ENCODE results near the gene LMBRD1. TPM values are rescaled to one million over a fixed set of nuclear protein-coding genes. Genes with fewer than 3 reads are reported as not detected.
A peak's percentile ranks its signal among the peaks of the same experiment; 100 is the strongest.
"Not testable (repeated sequence)": the region's sequence is repeated elsewhere in the genome, so short reads cannot be mapped to it uniquely, and the experiment has no call there.

LMBRD1 gene
- total RNA-seq, 2 experiments from 2014 or later, result 15.2 TPM

GRCh38 chr6:69816026-69816425, 19.2 kb upstream of the LMBRD1 start:
- Mint-ChIP-seq H3K36me3 (peaks cover 2% of the 10 kb centered on the region), H3K27me3 (no peaks in the 10 kb centered on the region), H3K4me3 (peak overlapping the region; percentile 68), H3K9me3 (no peaks in the 10 kb centered on the region), H3K4me1 (peaks cover 52% of the 10 kb centered on the region), H3K27ac (peak overlapping the region; percentile 88)
- DNase-seq, result no peak

GRCh38 chr6:69813508-69813907, 16.7 kb upstream of the LMBRD1 start:
- Mint-ChIP-seq H3K4me1 (peaks cover 46% of the 10 kb centered on the region), H3K27me3 (no peaks in the 10 kb centered on the region), H3K27ac (peak overlapping the region; percentile 86), H3K9me3 (no peaks in the 10 kb centered on the region), H3K4me3 (peak overlapping the region; percentile 5), H3K36me3 (peaks cover 2% of the 10 kb centered on the region)
- DNase-seq, result no peak

DNA sequence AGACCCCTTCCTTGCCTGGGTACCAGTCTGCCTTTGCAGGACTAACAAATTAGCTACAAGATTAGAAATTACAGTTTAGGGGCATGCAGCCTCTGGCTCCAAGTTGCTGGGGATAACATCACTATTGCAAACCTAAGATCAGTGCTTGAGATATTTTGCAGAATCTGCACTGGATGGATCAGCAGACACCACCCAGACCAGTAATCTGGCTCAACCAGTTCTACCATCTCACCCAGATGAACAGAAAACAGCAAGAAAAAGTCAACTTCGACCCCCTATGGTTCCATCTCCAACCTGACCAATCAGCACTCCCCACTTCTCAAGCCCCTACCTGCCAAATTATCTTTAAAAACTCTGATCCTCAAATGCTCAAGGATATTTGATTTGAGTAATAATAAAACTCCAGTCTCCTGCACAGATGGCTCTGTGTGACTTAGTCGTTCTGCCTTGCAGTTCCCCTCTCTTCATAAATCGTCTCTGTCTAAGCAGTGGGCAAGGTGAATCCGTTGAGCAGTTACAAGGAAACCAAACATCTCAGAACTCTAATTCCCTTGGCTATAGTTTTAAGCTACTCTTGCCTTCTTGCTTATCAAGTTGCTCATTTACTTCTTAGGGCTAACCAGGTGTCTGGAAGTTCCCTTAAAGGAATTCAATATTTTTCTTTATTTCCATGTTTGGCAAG, 16.1 kb upstream of the LMBRD1 start:
- no peak for DNase-seq
- Mint-ChIP-seq H3K4me1 (peaks cover 46% of the 10 kb centered on the region), H3K36me3 (peaks cover 2% of the 10 kb centered on the region), H3K4me3 (peak overlapping the region; percentile 5), H3K27me3 (no peaks in the 10 kb centered on the region), H3K27ac (peak overlapping the region; percentile 86), H3K9me3 (no peaks in the 10 kb centered on the region)

- no peaks in the 10 kb centered on the region for H3K9me3 Mint-ChIP-seq
- no peak overlapping the region for H3K27ac Mint-ChIP-seq
- H3K27me3 Mint-ChIP-seq, result no peaks in the 10 kb centered on the region
- H3K4me3 Mint-ChIP-seq, result no peak overlapping the region
- no peak for DNase-seq
- no peaks in the 10 kb centered on the region for H3K36me3 Mint-ChIP-seq
- H3K4me1 Mint-ChIP-seq, result peaks cover 1% of the 10 kb centered on the region
Observed at GRCh38 chr6:69802995-69803394, 6.2 kb upstream of the LMBRD1 start.

DNA sequence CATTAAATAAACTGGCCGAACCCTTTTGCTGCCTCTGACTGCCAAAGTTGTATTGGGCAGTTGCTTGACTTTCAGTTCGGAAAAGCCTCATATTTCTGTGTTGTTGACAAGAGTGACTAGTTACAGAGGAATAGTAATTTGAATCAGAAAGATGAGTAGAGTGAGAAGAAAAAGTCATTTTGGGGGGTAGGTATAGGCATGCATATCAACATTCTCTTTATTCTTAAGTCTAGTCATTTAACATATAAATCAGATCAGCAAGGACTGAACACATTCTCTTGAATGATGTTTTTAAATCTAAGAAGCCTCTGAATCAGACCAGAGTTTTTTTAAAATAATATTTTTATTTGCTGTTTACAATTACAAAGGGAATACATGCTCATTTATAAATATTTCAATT, 4.9 kb upstream of the LMBRD1 start:
- H3K9me3 Mint-ChIP-seq, result no peaks in the 10 kb centered on the region

DNA sequence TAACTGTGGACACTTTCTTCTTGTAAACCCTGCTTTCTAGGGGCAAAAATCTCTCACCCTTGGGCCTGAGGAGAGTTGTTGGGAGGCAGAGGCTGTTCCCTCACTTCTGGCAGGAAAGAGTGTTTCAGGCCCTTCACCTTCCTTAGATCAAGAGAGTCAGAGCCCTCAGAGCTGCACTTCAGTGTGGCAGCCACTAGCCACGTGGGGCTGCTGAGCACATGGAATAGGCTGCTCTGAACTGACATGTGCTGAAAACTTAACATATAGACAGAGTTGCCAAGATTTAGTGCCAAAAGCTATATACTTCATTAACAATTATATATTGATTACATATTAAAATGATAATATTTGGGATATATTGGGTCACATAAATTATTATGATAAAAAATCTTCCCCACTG, 4.4 kb upstream of the LMBRD1 start:
- Mint-ChIP-seq H3K27me3 (no peaks in the 10 kb centered on the region), H3K4me1 (peaks cover 10% of the 10 kb centered on the region), H3K36me3 (no peaks in the 10 kb centered on the region), H3K4me3 (no peak overlapping the region), H3K27ac (no peak overlapping the region), H3K9me3 (no peaks in the 10 kb centered on the region)
- DNase-seq, result no peak

More for the DNA sequence above, 4.9 kb upstream of the LMBRD1 start:
- Mint-ChIP-seq H3K4me3 (no peak overlapping the region), H3K36me3 (no peaks in the 10 kb centered on the region), H3K4me1 (peaks cover 10% of the 10 kb centered on the region), H3K27ac (no peak overlapping the region), H3K27me3 (no peaks in the 10 kb centered on the region)
- DNase-seq, result no peak

- not testable (repeated sequence) for H3K36me3 Mint-ChIP-seq, H3K27me3 Mint-ChIP-seq, H3K4me3 Mint-ChIP-seq, H3K9me3 Mint-ChIP-seq, H3K27ac Mint-ChIP-seq, DNase-seq
- H3K4me1 Mint-ChIP-seq, result peaks cover 29% of the 10 kb centered on the region
Observed at GRCh38 chr6:69798796-69799195, 2.0 kb upstream of the LMBRD1 start.

DNA sequence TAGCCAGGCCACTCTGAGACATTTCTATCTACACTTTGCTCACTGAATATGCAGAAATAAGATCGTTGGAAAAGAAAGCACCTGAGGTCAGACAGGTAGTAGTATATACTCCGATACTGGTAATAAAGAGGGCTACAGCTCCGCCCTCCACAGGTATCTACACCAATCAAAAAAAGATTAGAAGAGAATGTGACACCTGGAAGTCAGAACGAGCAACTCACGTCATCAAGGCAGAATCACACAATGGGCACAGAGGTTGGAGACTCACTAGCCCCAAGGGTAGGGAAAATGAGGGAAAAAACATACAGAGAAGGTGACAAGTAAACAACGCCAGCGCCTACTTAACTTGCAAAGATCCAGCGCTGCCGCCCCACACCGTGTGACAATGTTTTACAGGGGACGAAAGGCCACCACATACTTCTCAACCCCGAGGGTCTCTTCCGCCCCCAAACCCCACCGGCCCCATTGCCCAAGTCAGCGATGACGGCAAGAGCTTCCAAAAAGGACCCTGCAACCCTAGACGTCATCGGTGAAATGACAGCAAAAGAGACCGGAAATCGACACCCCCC, 653 bp downstream of the LMBRD1 start:
- H3K27me3 Mint-ChIP-seq, result no peaks in the 10 kb centered on the region
- peak overlapping the region; percentile 92 for H3K27ac Mint-ChIP-seq
- peak overlapping the region; percentile 91 for H3K4me3 Mint-ChIP-seq
- H3K9me3 Mint-ChIP-seq, result no peaks in the 10 kb centered on the region
- peak; percentile 18 for DNase-seq
- peaks cover 46% of the 10 kb centered on the region for H3K4me1 Mint-ChIP-seq
- H3K36me3 Mint-ChIP-seq, result peaks cover 12% of the 10 kb centered on the region

DNA sequence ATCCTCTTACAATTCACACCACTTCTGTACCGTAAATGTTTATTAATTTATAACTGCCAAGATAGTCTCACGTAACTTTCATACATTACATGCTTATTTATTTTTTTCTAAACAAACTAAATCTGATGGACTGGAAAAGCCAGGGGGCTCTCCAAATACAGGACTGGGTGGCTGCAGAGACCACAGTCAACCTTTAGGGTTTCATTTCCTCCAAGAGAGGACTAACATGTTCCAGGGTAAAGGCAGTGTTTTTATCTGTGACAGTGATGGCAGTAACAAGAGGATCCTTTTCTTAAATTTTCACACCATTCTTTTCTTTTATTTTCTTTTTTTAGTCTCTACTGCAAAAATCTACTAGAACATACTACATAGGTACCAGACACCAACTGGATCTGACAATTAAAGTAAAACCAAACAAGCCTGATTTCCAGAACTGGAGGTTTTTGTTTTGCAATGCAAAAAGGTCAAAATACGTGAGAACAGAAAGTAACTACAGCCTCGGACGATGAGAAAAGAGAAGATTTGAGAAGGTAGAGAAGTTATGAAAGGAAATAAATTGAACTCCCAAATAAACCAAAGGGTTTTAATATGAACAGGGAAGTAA, 1.2 kb downstream of the LMBRD1 start:
- peak overlapping the region; percentile 92 for H3K27ac Mint-ChIP-seq
- no peaks in the 10 kb centered on the region for H3K27me3 Mint-ChIP-seq
- no peaks in the 10 kb centered on the region for H3K9me3 Mint-ChIP-seq
- no peak for DNase-seq
- H3K36me3 Mint-ChIP-seq, result peaks cover 12% of the 10 kb centered on the region
- H3K4me3 Mint-ChIP-seq, result peak overlapping the region; percentile 91
- H3K4me1 Mint-ChIP-seq, result peaks cover 48% of the 10 kb centered on the region

DNA sequence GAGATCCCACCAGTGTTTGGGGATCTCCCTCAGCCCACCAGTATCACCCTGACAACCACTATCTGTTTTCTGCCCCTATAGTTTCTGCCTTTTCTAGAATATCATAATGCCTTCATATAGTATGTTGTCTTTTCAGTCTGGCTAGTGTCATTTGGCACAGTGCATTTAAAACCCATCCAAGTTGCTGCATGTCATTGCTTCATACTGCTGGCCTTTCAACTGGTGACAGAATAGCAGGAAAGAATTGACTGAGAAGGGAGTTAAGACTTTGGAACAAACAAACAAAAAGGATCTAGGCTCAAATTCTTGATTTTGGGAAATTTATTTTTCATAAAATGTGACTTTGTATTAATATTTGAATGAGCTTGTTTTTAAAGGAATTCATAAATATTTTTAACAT, 4.5 kb downstream of the LMBRD1 start:
- no peak for DNase-seq
- Mint-ChIP-seq H3K27ac (no peak overlapping the region), H3K4me3 (no peak overlapping the region), H3K36me3 (peaks cover 17% of the 10 kb centered on the region), H3K27me3 (no peaks in the 10 kb centered on the region), H3K4me1 (peaks cover 53% of the 10 kb centered on the region), H3K9me3 (no peaks in the 10 kb centered on the region)

GRCh38 chr6:69791065-69791471, 5.7 kb downstream of the LMBRD1 start:
- Mint-ChIP-seq H3K27me3 (no peaks in the 10 kb centered on the region), H3K4me1 (peaks cover 54% of the 10 kb centered on the region), H3K9me3 (no peaks in the 10 kb centered on the region), H3K36me3 (peaks cover 17% of the 10 kb centered on the region), H3K27ac (no peak overlapping the region), H3K4me3 (no peak overlapping the region)
- DNase-seq, result no peak

- H3K9me3 Mint-ChIP-seq, result no peaks in the 10 kb centered on the region
- peaks cover 15% of the 10 kb centered on the region for H3K36me3 Mint-ChIP-seq
- DNase-seq, result no peak
- H3K27ac Mint-ChIP-seq, result no peak overlapping the region
- H3K4me3 Mint-ChIP-seq, result no peak overlapping the region
- H3K4me1 Mint-ChIP-seq, result peaks cover 53% of the 10 kb centered on the region
- no peaks in the 10 kb centered on the region for H3K27me3 Mint-ChIP-seq
Observed at GRCh38 chr6:69790629-69791028, 6.2 kb downstream of the LMBRD1 start.

DNA sequence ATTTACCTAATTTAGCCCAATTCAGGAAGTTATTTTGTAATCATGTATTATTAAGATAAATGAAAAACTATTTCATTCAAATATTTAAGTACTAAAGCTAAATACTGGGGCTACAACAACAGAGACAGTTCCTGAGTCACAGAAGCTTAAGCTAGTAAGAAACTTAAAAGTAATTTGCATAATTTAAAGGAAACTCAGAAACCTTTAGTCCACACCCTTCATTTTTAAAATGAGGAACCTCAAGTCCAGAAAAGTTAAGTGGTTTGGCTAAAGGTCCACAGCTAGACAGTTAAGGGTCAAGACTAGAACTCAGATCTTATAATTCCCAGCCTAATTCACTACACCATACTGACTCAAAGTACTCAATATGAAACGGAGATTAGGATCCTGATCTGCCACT, 7.2 kb downstream of the LMBRD1 start:
- Mint-ChIP-seq H3K4me3 (no peak overlapping the region), H3K27me3 (no peaks in the 10 kb centered on the region), H3K4me1 (peaks cover 52% of the 10 kb centered on the region), H3K36me3 (peaks cover 17% of the 10 kb centered on the region), H3K9me3 (no peaks in the 10 kb centered on the region), H3K27ac (no peak overlapping the region)
- no peak for DNase-seq

DNA sequence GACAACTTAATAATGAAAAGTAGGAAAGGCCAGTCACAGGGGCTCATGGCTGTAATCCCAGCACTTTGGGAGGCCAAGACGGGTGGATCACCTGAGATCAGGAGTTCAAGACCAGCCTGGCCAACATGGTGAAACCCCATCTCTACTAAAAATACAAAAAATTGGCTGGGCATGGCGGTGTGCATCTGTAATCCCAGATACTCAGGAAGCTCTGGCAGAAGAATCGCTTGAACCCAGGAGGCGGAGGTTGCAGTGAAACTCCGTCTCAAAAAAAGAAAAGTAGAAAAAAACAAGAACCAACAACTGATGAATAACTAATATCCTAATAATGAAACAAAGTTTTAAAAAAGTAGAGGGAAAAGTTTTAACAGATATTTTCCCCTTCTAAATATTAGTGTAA, 9.4 kb downstream of the LMBRD1 start:
- peaks cover 48% of the 10 kb centered on the region for H3K4me1 Mint-ChIP-seq

DNA sequence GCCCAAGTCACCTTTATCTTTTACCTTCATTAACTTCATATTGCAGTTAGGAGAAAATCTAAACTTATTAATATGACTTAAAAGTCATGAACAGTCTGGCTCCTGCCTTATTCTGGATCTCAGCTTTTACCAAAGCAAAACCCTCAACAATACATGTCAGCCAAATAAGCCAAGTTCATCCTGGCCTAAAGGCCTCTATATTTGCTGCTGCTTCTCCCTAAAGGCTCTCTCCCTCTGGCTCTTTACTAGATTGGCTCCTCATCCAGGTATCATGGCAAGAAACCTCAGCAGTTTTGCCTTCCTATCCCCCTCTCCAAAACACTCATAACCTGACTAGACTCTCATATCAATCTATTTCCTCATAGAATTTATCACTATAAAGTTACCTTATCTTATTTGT, 11.1 kb downstream of the LMBRD1 start:
- peaks cover 18% of the 10 kb centered on the region for H3K36me3 Mint-ChIP-seq
- peaks cover 35% of the 10 kb centered on the region for H3K4me1 Mint-ChIP-seq
- DNase-seq, result no peak
- H3K27ac Mint-ChIP-seq, result no peak overlapping the region
- H3K4me3 Mint-ChIP-seq, result no peak overlapping the region
- no peaks in the 10 kb centered on the region for H3K27me3 Mint-ChIP-seq
- no peaks in the 10 kb centered on the region for H3K9me3 Mint-ChIP-seq

More for the DNA sequence above, 9.4 kb downstream of the LMBRD1 start:
- not testable (repeated sequence) for H3K9me3 Mint-ChIP-seq, H3K4me3 Mint-ChIP-seq, H3K27me3 Mint-ChIP-seq, H3K27ac Mint-ChIP-seq, DNase-seq
- H3K36me3 Mint-ChIP-seq, result peaks cover 18% of the 10 kb centered on the region
